GM23338 (cell line): ENCODE data around the gene RESP18. TPM values are rescaled to one million over a fixed set of nuclear protein-coding genes. Genes with fewer than 3 reads are reported as not detected.
"Not testable (repeated sequence)": the region's sequence is repeated elsewhere in the genome, so short reads cannot be mapped to it uniquely, and the experiment has no call there.

Source experiments
- ATAC-seq: fragments of 200-7000 bp; cut with Tn5 transposase; 3 replicates; pipeline ENCODE4 v1.9.1; 2020
- DNase-seq: peaks from one replicate; pipeline ENCODE4 v3.0.0-alpha.2; 2015; ENCODE audit warnings: low spot score
- H2AFZ ChIP-seq: fragments of 200-600 bp; sonication (generic); 2 replicates; pipeline ENCODE4 v1.8.0; 2016; ENCODE audit warnings: antibody characterized with exemption, mild to moderate bottlenecking, moderate library complexity
- H3F3A ChIP-seq: fragments of 200-600 bp; sonication (generic); replicated peaks from 2 replicates; pipeline ENCODE4 v1.8.0; 2017; ENCODE audit warnings: antibody characterized with exemption, mixed run types, low read depth
- H3K27ac ChIP-seq: fragments of 200-600 bp; sonication (generic); 2 replicates; pipeline ENCODE4 v1.6.1; 2016; ENCODE audit warnings: low read depth
- H3K27me3 ChIP-seq: fragments of 200-600 bp; sonication (generic); 2 replicates; pipeline ENCODE4 v1.8.0; 2016; ENCODE audit warnings: mild to moderate bottlenecking, mixed run types, moderate library complexity; ENCODE audit not compliant: insufficient read depth
- H3K36me3 ChIP-seq: fragments of 200-600 bp; sonication (generic); 2 replicates; pipeline ENCODE4 v1.8.0; 2016; ENCODE audit warnings: mild to moderate bottlenecking; ENCODE audit not compliant: insufficient read depth
- H3K4me1 ChIP-seq: fragments of 200-600 bp; sonication (generic); 2 replicates; pipeline ENCODE4 v1.8.0; 2016; ENCODE audit warnings: mild to moderate bottlenecking, moderate library complexity; ENCODE audit not compliant: insufficient read depth
- H3K4me2 ChIP-seq: fragments of 200-600 bp; sonication (generic); 2 replicates; pipeline ENCODE4 v1.7.1; 2017; ENCODE audit warnings: mixed run types
- H3K4me3 ChIP-seq: fragments of 200-600 bp; sonication (generic); 2 replicates; pipeline ENCODE4 v1.6.1; 2016; ENCODE audit warnings: mixed run types
- H3K79me2 ChIP-seq: fragments of 200-600 bp; sonication (generic); replicated peaks from 2 replicates; pipeline ENCODE4 v1.8.0; 2017; ENCODE audit warnings: mild to moderate bottlenecking; ENCODE audit not compliant: insufficient read depth
- H3K9me2 ChIP-seq: fragments of 200-600 bp; sonication (generic); 2 replicates; pipeline ENCODE4 v1.8.0; 2017; ENCODE audit not compliant: insufficient read depth
- H4K20me1 ChIP-seq: fragments of 200-600 bp; sonication (generic); replicated peaks from 2 replicates; pipeline ENCODE4 v1.8.0; 2017; ENCODE audit warnings: mild to moderate bottlenecking; ENCODE audit not compliant: insufficient read depth
- H3K27ac Mint-ChIP-seq: 2 replicates; pipeline ENCODE4 v1.8.0; 2020; ENCODE audit warnings: inconsistent platforms, mild to moderate bottlenecking, moderate library complexity, mixed read lengths
- H3K27me3 Mint-ChIP-seq: 3 replicates; pipeline ENCODE4 v1.8.0; 2022; ENCODE audit warnings: low read depth, mild to moderate bottlenecking, moderate library complexity, mixed read lengths, inconsistent platforms; ENCODE audit not compliant: insufficient read depth, poor library complexity
- H3K36me3 Mint-ChIP-seq: 3 replicates; pipeline ENCODE4 v1.8.0; 2021; ENCODE audit warnings: low read depth, mild to moderate bottlenecking, inconsistent platforms, moderate library complexity, mixed read lengths
- H3K4me1 Mint-ChIP-seq: 3 replicates; pipeline ENCODE4 v1.8.0; 2020; ENCODE audit warnings: mild to moderate bottlenecking, inconsistent platforms, mixed read lengths
- H3K4me3 Mint-ChIP-seq: 3 replicates; pipeline ENCODE4 v1.8.0; 2021; ENCODE audit warnings: moderate library complexity, mild to moderate bottlenecking, inconsistent platforms, mixed read lengths
- H3K9me3 Mint-ChIP-seq: 3 replicates; pipeline ENCODE4 v1.8.0; 2020; ENCODE audit warnings: moderate library complexity, mild to moderate bottlenecking, inconsistent platforms, mixed read lengths
- CREB1 ChIP-seq: fragments of 250-450 bp; sonication (Bioruptor Pico); IDR thresholded peaks from 2 replicates; pipeline ENCODE4 v1.5.0; 2020; ENCODE audit warnings: low read depth, mild to moderate bottlenecking, moderate library complexity
- EZH2 ChIP-seq: fragments of 200-600 bp; sonication (generic); IDR thresholded peaks from one replicate; pipeline ENCODE4 v1.8.0; 2017; ENCODE audit warnings: antibody characterized with exemption, mild to moderate bottlenecking, low read depth; ENCODE audit not compliant: unreplicated experiment
- EZH2phosphoT487 ChIP-seq: fragments of 200-600 bp; sonication (generic); IDR thresholded peaks from one replicate; pipeline ENCODE4 v1.8.1; 2018; ENCODE audit warnings: antibody characterized with exemption; ENCODE audit not compliant: unreplicated experiment
- JUNB ChIP-seq: IDR thresholded peaks from one replicate; pipeline ENCODE4 v1.6.1; 2016; ENCODE audit warnings: antibody characterized with exemption; ENCODE audit not compliant: unreplicated experiment
- NANOG ChIP-seq: IDR thresholded peaks from 2 replicates; pipeline ENCODE4 v1.6.1; 2016; ENCODE audit warnings: antibody characterized with exemption, borderline replicate concordance
- POLR2AphosphoS5 ChIP-seq: IDR thresholded peaks from 2 replicates; pipeline ENCODE4 v1.6.1; 2016; ENCODE audit warnings: antibody characterized with exemption, low read depth
- ZNF114 ChIP-seq: fragments of 250-450 bp; sonication (Bioruptor Pico); IDR thresholded peaks from 2 replicates; pipeline ENCODE4 v1.5.0; 2020; ENCODE audit warnings: mild to moderate bottlenecking, moderate library complexity
- ZNF331 ChIP-seq: fragments of 250-450 bp; sonication (Bioruptor Pico); IDR thresholded peaks from 2 replicates; pipeline ENCODE4 v1.5.0; 2020; ENCODE audit warnings: low read depth, mild to moderate bottlenecking, moderate library complexity
- polyA plus RNA-seq: library from polyadenylated mRNA; unstranded; fragments of >200 nt; fragmentation: Nextera tagmentation; extraction: Ambion mirVana; gene quantifications from 2 replicates; pipeline ENCODE4 v1.2.1, GENCODE V29; 2016
- total RNA-seq: library from RNA; depleted of rRNA; stranded (reverse); fragments of >200 nt; shearing (Covaris generic); gene quantifications from 2 replicates; pipeline ENCODE4 v1.2.3, GENCODE V29; 2014
- TF ChIP-seq, protein P1 (sequence below), 2 experiments: fragments of 200-600 bp in 1 of 2; sonication (generic) in 1 of 2; conservative IDR thresholded peaks; 2 replicates each; pipeline versions ENCODE4 v1.5.1 to v1.6.1; 2016 to 2017; ENCODE audit warnings: antibody characterized with exemption in 2 of 2, low read depth in 2 of 2, mild to moderate bottlenecking in 2 of 2, moderate library complexity in 1 of 2
- TF ChIP-seq, protein P2 (sequence below): IDR thresholded peaks from 2 replicates; pipeline ENCODE4 v1.6.1; 2016; ENCODE audit warnings: antibody characterized with exemption

Gene RESP18
- total and polyA plus RNA-seq, 2 experiments from 2014 or later, result not detected

DNA sequence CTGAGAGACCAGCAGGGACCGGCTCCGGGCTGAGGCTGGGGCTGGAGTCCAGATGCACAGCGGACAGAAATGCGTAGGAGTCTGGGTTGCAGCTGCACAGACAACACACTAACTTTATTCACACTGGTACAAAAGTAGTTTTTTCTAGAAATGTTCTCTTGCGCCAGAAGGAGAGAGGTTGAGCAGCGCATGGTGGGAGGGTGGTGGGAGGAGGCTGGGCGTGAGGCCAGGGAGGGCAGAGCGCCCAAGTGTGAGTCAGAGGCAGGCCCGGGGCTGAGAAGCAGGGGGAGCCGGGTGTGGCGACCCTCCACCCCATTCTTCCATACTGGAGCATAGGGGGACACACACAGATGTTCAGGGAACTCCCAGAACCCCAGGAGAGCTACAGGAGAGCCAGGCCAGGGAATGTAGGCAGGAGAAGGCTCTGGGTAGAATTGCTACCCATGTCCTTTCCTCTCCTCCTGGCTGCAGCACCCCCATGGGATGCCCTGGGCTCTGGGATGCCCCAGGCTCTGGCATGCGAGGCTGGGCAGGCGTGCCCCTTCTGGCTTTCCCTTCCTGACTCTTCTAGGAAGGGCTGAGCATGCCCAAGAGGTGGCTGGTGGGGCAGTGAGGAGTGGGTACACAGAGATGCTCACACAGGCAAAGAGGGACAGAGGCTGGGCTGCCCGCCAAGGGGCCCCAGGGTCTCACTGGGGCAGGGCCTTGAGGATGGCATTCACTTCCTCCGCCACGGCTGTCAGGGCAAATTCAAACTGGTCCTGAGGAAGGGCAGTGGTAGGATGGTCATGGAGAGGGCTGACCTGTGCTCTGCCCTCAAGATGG, 42.8 kb downstream of the RESP18 start (continued):
- TF ChIP-seq, protein P1, sequence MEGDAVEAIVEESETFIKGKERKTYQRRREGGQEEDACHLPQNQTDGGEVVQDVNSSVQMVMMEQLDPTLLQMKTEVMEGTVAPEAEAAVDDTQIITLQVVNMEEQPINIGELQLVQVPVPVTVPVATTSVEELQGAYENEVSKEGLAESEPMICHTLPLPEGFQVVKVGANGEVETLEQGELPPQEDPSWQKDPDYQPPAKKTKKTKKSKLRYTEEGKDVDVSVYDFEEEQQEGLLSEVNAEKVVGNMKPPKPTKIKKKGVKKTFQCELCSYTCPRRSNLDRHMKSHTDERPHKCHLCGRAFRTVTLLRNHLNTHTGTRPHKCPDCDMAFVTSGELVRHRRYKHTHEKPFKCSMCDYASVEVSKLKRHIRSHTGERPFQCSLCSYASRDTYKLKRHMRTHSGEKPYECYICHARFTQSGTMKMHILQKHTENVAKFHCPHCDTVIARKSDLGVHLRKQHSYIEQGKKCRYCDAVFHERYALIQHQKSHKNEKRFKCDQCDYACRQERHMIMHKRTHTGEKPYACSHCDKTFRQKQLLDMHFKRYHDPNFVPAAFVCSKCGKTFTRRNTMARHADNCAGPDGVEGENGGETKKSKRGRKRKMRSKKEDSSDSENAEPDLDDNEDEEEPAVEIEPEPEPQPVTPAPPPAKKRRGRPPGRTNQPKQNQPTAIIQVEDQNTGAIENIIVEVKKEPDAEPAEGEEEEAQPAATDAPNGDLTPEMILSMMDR (conservative IDR thresholded peaks at IDR 0.05; ENCODE audit: low read depth in 2 of 2), result no peak
- TF ChIP-seq ZNF114, result no peak
- TF ChIP-seq POLR2AphosphoS5, result no peak

DNA sequence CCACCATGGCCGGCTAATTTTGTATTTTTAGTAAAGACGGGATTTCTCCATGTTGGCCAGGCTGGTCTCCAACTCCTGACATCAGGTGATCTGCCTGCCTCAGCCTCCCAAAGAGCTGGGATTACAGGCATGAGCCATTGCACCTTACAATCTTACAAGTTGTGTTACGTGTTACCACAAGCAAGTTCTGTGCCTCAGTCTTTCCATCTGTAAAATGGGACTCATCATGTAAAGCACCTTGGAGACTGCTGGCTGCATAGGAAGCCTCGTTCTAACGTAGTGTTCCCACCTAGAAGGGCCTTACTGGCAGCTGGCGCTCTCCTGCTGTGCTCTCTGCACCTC, 43.4 kb downstream of the RESP18 start:
- Histone ChIP-seq H3K27me3 (peaks cover 7% of the 10 kb centered on the region; the same call in 1 of the 2 replicates), H3F3A (no peaks in the 10 kb centered on the region), H3K36me3 (no peaks in the 10 kb centered on the region), H2AFZ (no peak overlapping the region), H3K27ac (no peak overlapping the region), H3K4me3 (no peak overlapping the region), H3K4me2 (no peak overlapping the region), H4K20me1 (no peaks in the 10 kb centered on the region; the same call in 1 of the 2 replicates), H3K79me2 (no peaks in the 10 kb centered on the region), H3K4me1 (peaks cover 7% of the 10 kb centered on the region; the same call in 1 of the 2 replicates), H3K9me2 (no peaks in the 10 kb centered on the region)
- peaks cover 12% of the 10 kb centered on the region for H3K4me1 Mint-ChIP-seq
- no peak overlapping the region for H3K27ac Mint-ChIP-seq
- no peaks in the 10 kb centered on the region for H3K36me3 Mint-ChIP-seq
- ATAC-seq, result no peak
- no peak overlapping the region for H3K4me3 Mint-ChIP-seq
- peaks cover 11% of the 10 kb centered on the region for H3K27me3 Mint-ChIP-seq
- no peak for DNase-seq
- no peaks in the 10 kb centered on the region; the same call in 2 of the 3 replicates for H3K9me3 Mint-ChIP-seq
- TF ChIP-seq ZNF331 (no peak), ZNF114 (no peak), EZH2 (no peak), EZH2phosphoT487 (no peak), CREB1 (no peak)
- TF ChIP-seq, protein P2, sequence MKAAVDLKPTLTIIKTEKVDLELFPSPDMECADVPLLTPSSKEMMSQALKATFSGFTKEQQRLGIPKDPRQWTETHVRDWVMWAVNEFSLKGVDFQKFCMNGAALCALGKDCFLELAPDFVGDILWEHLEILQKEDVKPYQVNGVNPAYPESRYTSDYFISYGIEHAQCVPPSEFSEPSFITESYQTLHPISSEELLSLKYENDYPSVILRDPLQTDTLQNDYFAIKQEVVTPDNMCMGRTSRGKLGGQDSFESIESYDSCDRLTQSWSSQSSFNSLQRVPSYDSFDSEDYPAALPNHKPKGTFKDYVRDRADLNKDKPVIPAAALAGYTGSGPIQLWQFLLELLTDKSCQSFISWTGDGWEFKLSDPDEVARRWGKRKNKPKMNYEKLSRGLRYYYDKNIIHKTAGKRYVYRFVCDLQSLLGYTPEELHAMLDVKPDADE, result no peak

DNA sequence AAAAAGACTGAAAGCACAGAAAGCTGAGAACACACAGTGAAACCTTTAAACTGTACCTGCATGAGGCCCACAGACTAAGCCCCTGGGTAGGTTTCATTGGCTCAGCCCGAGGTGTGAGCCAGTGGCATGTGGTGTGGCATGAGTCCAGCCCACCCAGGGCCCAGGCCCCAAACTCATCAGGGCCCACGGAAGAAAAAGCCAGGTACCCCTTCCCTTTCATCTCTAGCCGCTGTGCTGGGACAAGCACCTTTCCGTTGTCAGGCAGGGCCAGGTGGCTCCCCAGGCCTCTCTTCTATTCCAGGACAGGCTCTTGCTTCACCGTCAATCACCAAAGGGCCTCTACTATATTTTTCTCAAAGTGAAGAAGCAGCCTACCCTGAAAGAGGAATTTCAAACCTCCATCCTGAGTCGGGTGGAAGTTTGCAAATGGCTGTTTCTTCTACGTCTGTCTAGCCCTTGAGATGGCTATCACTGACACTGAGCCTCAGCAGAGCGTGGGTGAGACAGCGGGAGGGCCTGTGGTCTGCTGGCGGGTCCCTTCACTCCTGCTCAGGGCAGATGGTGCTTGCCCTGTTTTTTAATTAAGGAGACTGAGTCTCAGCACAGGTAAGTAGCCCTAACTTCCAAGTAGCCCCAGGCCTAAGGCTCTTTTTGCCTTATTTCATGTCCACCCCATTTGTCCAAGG, 44.8 kb downstream of the RESP18 start:
- no peak for TF ChIP-seq POLR2AphosphoS5
- no peak for TF ChIP-seq JUNB
- TF ChIP-seq NANOG, result no peak
- no peak for TF ChIP-seq EZH2phosphoT487
- H3K4me3 Mint-ChIP-seq, result no peak overlapping the region
- peaks cover 4% of the 10 kb centered on the region; the same call in 2 of the 3 replicates for H3K36me3 Mint-ChIP-seq
- no peak overlapping the region for H2AFZ ChIP-seq
- H3K9me2 ChIP-seq, result no peaks in the 10 kb centered on the region
- DNase-seq (no peak), ATAC-seq (no peak)
- no peak overlapping the region for H3K4me3 ChIP-seq
- H3K27ac Mint-ChIP-seq, result no peak overlapping the region
- no peak overlapping the region for H3K4me2 ChIP-seq
- H3K4me1 ChIP-seq, result peaks cover 4% of the 10 kb centered on the region; the same call in 1 of the 2 replicates
- no peaks in the 10 kb centered on the region; the same call in 2 of the 3 replicates for H3K9me3 Mint-ChIP-seq
- H3K4me1 Mint-ChIP-seq, result peaks cover 12% of the 10 kb centered on the region
- peaks cover 8% of the 10 kb centered on the region for H3K27me3 Mint-ChIP-seq
- H3K27me3 ChIP-seq, result no peaks in the 10 kb centered on the region
- no peaks in the 10 kb centered on the region for H3F3A ChIP-seq
- H3K27ac ChIP-seq, result no peak overlapping the region
- no peaks in the 10 kb centered on the region for H3K36me3 ChIP-seq
- no peaks in the 10 kb centered on the region for H3K79me2 ChIP-seq
- H4K20me1 ChIP-seq, result no peaks in the 10 kb centered on the region; the same call in 1 of the 2 replicates

DNA sequence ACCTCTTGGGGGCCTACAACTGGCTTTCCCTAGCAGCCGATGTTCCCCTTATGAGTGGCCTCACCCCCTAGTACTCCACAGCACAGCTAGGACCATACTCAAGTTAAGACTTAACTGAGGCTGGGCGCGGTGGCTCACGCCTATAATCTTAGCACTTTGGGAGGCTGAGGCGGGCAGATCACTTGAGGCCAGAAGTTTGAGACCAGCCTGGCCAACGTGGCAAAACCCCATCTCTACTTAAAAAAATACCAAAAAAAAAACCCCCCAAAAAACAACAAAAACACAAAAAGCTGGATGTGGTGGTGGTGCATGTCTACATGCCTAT, 45.5 kb downstream of the RESP18 start:
- H3K36me3 Mint-ChIP-seq, H3K36me3 ChIP-seq, H3K27me3 ChIP-seq, H3K9me2 ChIP-seq, H3K79me2 ChIP-seq, H3K9me3 Mint-ChIP-seq, H3K4me2 ChIP-seq, H4K20me1 ChIP-seq, H3K4me3 Mint-ChIP-seq, H3K27ac ChIP-seq, H3K27ac Mint-ChIP-seq, DNase-seq, H3F3A ChIP-seq, H3K27me3 Mint-ChIP-seq, H3K4me3 ChIP-seq, H3K4me1 ChIP-seq, H2AFZ ChIP-seq: not testable (repeated sequence)
- peak; percentile 7; the same call in 2 of the 3 replicates for ATAC-seq
- peaks cover 12% of the 10 kb centered on the region for H3K4me1 Mint-ChIP-seq
